GM12891 (cell line): ENCODE results near the gene SFXN3.

ENCODE experiments used
- PAX5 ChIP-seq: IDR thresholded peaks from 2 replicates; pipeline ENCODE4 v1.6.1; 2011; ENCODE audit warnings: low read length, moderate library complexity, mild to moderate bottlenecking; ENCODE audit not compliant: insufficient read depth, severe bottlenecking
- POLR2A ChIP-seq: IDR thresholded peaks from 2 replicates; pipeline ENCODE4 v1.6.1; 2011; ENCODE audit warnings: low read depth, low read length, control low read depth
- POLR2AphosphoS5 ChIP-seq: IDR thresholded peaks from 2 replicates; pipeline ENCODE4 v1.6.1; 2011; ENCODE audit warnings: low read depth, low read length, control low read depth
- POU2F2 ChIP-seq: IDR thresholded peaks from 2 replicates; pipeline ENCODE4 v1.6.1; 2011; ENCODE audit warnings: low read depth, mild to moderate bottlenecking, control low read depth, low read length, moderate library complexity
- SPI1 ChIP-seq: IDR thresholded peaks from 2 replicates; pipeline ENCODE4 v1.6.1; 2011; ENCODE audit warnings: low read depth, low read length, control low read depth
- TAF1 ChIP-seq: IDR thresholded peaks from 2 replicates; pipeline ENCODE4 v1.6.1; 2011; ENCODE audit warnings: low read depth, low read length, control low read depth

GRCh38 chr10:101089520-101090299 is 58.7 kb downstream of the SFXN3 start:
- no peak for TF ChIP-seq POLR2AphosphoS5
- TF ChIP-seq POLR2A: no peak
- no peak for TF ChIP-seq TAF1
- no peak for TF ChIP-seq POU2F2
- TF ChIP-seq SPI1: no peak
- TF ChIP-seq PAX5: no peak
